ENCODE measurements around the gene SLC8A1.

DNA sequence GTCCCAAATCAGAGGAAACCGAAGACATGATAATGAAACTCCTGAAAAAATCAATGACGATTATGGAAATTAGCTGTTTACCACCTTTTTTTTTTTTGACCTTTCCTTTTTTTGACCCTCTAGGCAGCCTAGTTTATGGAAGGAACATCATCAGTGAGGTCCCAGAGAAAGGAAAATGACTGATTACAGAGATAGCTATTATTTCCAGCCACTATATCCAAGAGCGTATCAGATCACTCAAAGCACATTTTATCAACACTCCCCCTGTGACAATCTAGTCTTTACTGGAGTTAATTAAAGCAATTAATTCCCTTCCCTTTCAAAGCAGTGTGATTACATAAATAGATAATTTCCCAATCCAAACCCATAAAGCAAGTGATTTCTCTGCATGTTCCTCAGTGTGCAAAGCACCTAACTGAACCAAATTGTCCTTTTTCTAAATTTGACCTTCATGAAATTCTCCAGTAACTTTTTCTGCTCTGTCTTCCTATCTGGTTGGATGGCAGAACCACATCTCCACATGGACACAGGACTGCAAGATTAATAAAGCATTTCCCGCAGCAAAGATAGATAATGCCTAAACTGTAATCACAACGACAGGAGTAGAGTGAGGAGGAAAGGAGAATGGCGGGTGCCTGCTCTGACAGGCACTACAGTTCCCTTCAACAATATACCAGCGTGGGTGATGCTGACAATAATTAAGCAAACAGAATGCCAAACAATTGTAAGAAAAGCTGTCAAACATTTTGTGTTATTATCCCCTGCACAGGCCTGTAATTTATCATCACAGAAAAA, 194.4 kb downstream of the SLC8A1 start:
- TF ChIP-seq POLR2A (IDR thresholded peaks at IDR 0.05), result no peak
- TF ChIP-seq, protein P1, sequence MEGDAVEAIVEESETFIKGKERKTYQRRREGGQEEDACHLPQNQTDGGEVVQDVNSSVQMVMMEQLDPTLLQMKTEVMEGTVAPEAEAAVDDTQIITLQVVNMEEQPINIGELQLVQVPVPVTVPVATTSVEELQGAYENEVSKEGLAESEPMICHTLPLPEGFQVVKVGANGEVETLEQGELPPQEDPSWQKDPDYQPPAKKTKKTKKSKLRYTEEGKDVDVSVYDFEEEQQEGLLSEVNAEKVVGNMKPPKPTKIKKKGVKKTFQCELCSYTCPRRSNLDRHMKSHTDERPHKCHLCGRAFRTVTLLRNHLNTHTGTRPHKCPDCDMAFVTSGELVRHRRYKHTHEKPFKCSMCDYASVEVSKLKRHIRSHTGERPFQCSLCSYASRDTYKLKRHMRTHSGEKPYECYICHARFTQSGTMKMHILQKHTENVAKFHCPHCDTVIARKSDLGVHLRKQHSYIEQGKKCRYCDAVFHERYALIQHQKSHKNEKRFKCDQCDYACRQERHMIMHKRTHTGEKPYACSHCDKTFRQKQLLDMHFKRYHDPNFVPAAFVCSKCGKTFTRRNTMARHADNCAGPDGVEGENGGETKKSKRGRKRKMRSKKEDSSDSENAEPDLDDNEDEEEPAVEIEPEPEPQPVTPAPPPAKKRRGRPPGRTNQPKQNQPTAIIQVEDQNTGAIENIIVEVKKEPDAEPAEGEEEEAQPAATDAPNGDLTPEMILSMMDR (IDR thresholded peaks at IDR 0.05), result no peak
